Left lung (tissue), 10 donors: ENCODE results near the gene OPHN1. TPM values are rescaled to one million over a fixed set of nuclear protein-coding genes. Genes with fewer than 3 reads are reported as not detected.

Experiments used
- ATAC-seq: fragments of 200-7000 bp; cut with Tn5 transposase; one replicate; pipeline ENCODE4 v1.9.1; 2020; ENCODE audit warnings: moderate library complexity
- DNase-seq, 4 donors: peaks; one replicate each; pipeline ENCODE4 v3.0.0-alpha.2; 2013 to 2020
- H3K27ac ChIP-seq, 2 donors: fragments of 200-600 bp; sonication (generic) in 1 of 2; one replicate each; pipeline versions ENCODE4 v1.5.0 to v1.8.0; 2020 to 2021
- H3K27me3 ChIP-seq, 2 donors: fragments of 200-600 bp; sonication (generic) in 1 of 2; one replicate each; pipeline versions ENCODE4 v1.5.0 to v1.8.0; 2020 to 2021
- H3K36me3 ChIP-seq, 2 donors: fragments of 200-600 bp; sonication (generic) in 1 of 2; one replicate each; pipeline versions ENCODE4 v1.5.0 to v1.8.0; 2020 to 2021
- H3K4me1 ChIP-seq, 2 donors: fragments of 200-600 bp; one replicate each; pipeline ENCODE4 v1.8.0; 2021
- H3K4me3 ChIP-seq, 2 donors: fragments of 200-600 bp; sonication (generic) in 1 of 2; one replicate each; pipeline versions ENCODE4 v1.5.0 to v1.8.0; 2020 to 2021; ENCODE audit warnings: mild to moderate bottlenecking in 1 of 2
- H3K9me3 ChIP-seq, 2 donors: fragments of 200-600 bp; sonication (generic) in 1 of 2; one replicate each; pipeline versions ENCODE4 v1.5.0 to v1.8.0; 2020 to 2021
- intact Hi-C, 2 donors: fragments of 100-400 bp; cut with DNase I; formaldehyde crosslinking; loops; one replicate each; pipeline versions ENCODE4 v1.11.2 to v1.14.2; 2022
- polyA plus RNA-seq, 6 donors: library from polyadenylated mRNA; unstranded; fragments of 120-200 nt; gene quantifications; one replicate each; pipeline ENCODE4 v1.2.1, GENCODE V29; 2013; ENCODE audit not compliant: insufficient read length in 6 of 6
- total RNA-seq, 2 donors: library from RNA; stranded (reverse); fragmentation: NEBNext Ultra II Directional; extraction: Animal tissue kit (Norgen Biotek cat#: 25700); gene quantifications; one replicate each; pipeline ENCODE4 v1.2.1, GENCODE V29; 2021
- TF ChIP-seq, protein P1 (sequence below), 2 donors: fragments of 200-600 bp; sonication (generic) in 1 of 2; IDR thresholded peaks; one replicate each; pipeline versions ENCODE4 v1.5.0 to v1.8.0; 2021; ENCODE audit warnings: antibody characterized with exemption in 2 of 2
- donor health status: DM: no; HTN: yes; CAD: no.
- donor health status: DM: no; HTN: no; CAD: no.

Gene OPHN1
- total and polyA plus RNA-seq, 8 donors: 6.8 to 13.5 (median 11.3) TPM

DNA sequence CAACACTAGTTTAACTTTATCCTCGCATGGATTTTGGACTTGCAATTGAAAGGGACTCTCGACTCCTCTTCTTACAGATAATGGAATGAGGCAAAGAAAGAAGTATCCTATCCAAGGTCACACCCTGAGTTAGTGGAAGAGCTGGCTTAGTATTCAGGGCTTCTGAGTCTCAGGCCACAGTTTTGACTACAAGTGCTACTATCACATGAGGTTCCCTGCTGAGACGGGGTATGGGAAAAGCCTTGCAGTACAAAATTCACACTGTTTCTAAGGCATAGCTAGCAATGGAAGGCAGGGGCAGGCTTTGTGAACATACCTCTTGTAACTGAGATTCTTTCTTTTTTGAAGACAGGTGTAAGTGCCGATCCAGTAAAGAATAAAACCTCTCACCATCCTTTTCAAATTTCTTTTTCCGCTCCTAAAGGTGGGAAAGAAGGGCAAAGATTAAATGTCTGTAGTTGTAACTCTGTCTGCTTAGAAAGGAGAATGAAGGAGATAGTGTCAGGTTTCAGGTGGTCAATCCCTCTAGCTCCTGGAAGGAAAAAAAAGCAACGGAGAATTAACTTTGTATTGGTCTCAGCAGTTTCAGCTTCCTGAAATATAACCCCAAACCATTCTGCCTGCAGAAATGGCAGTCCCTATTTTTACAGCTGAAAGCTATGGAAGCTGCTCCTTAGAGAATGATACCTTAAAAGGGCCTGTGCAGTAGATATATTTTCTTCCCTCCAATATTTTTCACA, 199.0 kb downstream of the OPHN1 start:
- ATAC-seq (no peak), DNase-seq (no peak)
- H3K4me3 ChIP-seq: no peak overlapping the region
- TF ChIP-seq, protein P1, sequence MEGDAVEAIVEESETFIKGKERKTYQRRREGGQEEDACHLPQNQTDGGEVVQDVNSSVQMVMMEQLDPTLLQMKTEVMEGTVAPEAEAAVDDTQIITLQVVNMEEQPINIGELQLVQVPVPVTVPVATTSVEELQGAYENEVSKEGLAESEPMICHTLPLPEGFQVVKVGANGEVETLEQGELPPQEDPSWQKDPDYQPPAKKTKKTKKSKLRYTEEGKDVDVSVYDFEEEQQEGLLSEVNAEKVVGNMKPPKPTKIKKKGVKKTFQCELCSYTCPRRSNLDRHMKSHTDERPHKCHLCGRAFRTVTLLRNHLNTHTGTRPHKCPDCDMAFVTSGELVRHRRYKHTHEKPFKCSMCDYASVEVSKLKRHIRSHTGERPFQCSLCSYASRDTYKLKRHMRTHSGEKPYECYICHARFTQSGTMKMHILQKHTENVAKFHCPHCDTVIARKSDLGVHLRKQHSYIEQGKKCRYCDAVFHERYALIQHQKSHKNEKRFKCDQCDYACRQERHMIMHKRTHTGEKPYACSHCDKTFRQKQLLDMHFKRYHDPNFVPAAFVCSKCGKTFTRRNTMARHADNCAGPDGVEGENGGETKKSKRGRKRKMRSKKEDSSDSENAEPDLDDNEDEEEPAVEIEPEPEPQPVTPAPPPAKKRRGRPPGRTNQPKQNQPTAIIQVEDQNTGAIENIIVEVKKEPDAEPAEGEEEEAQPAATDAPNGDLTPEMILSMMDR (IDR thresholded peaks at IDR 0.05): no peak
- H3K36me3 ChIP-seq: no peaks in the 10 kb centered on the region
- no peaks in the 10 kb centered on the region for H3K9me3 ChIP-seq
- intact Hi-C loops: no loop called here
- H3K4me1 ChIP-seq: no peaks in the 10 kb centered on the region
- H3K27ac ChIP-seq: no peak overlapping the region
- peaks cover 0 to 4% of the 10 kb centered on the region in 2 donors for H3K27me3 ChIP-seq

DNA sequence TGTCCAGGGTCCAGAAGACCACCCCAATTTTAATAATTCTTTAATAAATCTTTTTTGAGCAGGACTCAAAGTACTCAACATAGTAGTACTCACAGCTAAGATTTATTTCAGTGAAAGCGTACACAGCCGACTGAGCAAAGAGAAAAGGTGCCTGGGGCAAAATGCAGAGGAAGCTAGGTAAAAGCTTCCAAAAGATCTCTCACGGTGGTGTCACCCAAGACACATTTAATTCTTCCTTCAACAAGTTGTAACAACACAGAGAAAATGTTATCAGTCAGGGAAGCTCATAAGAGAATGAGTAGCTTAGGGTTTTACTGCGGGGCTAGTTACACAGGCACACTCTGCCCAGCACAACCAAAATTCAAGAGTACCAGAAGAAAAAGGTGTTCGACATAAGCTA, 201.1 kb downstream of the OPHN1 start:
- ATAC-seq: no peak
- H3K9me3 ChIP-seq: no peaks in the 10 kb centered on the region
- DNase-seq: no peak
- TF ChIP-seq, protein P1 (IDR thresholded peaks at IDR 0.05): no peak
- H3K4me3 ChIP-seq: no peak overlapping the region
- no peaks in the 10 kb centered on the region for H3K4me1 ChIP-seq
- H3K27ac ChIP-seq: no peak overlapping the region
- H3K36me3 ChIP-seq: no peaks in the 10 kb centered on the region
- no peaks in the 10 kb centered on the region for H3K27me3 ChIP-seq
- intact Hi-C loops: no loop called here

DNA sequence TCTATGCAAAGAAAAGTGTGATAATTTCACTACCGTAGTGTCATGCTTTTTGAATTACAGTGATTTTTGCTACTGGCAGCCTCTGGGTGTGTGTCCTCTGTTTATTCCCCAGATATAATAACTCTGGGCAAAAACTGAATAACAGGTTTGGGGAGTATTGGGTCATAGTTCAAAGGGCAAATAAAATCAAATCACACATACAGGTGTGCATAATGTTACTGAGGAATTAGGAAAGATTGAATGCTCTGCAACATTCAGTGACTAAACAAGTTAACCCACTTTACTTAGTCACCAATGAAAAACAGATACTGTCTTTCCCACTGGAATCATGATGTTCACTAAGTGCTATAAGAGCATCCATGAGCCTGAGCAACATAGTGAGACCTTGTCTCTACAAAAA, 224.3 kb downstream of the OPHN1 start:
- intact Hi-C loops: no loop called here
- no peak overlapping the region for H3K4me3 ChIP-seq
- no peak overlapping the region for H3K27ac ChIP-seq
- TF ChIP-seq, protein P1 (IDR thresholded peaks at IDR 0.05): no peak
- H3K36me3 ChIP-seq: no peaks in the 10 kb centered on the region
- H3K9me3 ChIP-seq: no peaks in the 10 kb centered on the region
- ATAC-seq (no peak), DNase-seq (no peak)
- H3K4me1 ChIP-seq: no peaks in the 10 kb centered on the region
- H3K27me3 ChIP-seq: no peaks in the 10 kb centered on the region

DNA sequence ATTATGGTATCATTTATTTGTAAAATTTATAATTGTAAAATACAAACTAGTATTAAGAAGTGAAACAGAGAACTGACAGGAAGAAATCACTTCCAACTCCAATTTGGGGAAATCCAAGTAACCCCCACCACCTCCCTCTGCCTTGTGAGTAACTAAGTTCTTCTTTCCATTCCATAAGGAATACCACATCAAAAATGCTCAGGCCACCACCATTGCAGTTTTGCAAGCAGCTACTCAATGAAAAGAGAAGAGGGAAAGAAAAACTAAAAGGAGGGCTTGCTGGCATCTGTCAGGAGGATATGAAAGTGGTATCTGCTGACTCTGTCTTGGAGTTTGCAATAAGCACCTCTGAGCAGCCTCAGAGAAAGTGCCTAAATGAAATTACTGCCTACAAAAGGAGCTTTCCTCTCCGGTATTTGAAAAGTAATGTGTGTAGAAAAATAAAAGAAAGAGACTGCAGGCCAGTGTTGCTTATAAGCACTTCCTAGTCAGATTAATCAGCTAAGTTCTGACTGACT, 228.7 kb downstream of the OPHN1 start:
- DNase-seq (no peak), ATAC-seq (no peak)
- H3K27ac ChIP-seq: no peak overlapping the region
- intact Hi-C loops: no loop called here
- no peaks in the 10 kb centered on the region for H3K36me3 ChIP-seq
- H3K27me3 ChIP-seq: no peaks in the 10 kb centered on the region
- TF ChIP-seq, protein P1 (IDR thresholded peaks at IDR 0.05): no peak
- no peaks in the 10 kb centered on the region for H3K9me3 ChIP-seq
- no peaks in the 10 kb centered on the region for H3K4me1 ChIP-seq
- no peak overlapping the region for H3K4me3 ChIP-seq

DNA sequence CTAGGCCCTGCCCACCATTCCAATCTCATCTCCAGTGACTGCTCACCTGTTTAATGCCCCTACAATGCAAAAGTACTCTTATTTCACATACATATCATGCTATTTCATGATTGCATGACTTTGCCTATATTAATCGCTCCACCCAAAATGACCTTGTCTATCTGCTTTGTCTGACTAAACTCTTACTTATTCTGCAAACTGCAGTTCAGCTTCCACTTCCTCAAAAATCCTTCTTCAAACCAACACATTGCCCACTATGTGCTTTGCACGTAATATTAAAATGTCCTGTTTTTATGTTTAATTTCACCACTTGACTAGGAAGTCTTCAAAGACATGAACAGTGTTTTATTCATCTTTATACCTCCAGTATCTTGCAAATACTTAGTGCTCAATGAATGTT, 229.6 kb downstream of the OPHN1 start:
- Histone ChIP-seq H3K27me3 (no peaks in the 10 kb centered on the region), H3K4me3 (no peak overlapping the region), H3K9me3 (no peaks in the 10 kb centered on the region), H3K4me1 (no peaks in the 10 kb centered on the region), H3K36me3 (no peaks in the 10 kb centered on the region), H3K27ac (no peak overlapping the region)
- TF ChIP-seq, protein P1 (IDR thresholded peaks at IDR 0.05): no peak
- intact Hi-C loops: no loop called here
- ATAC-seq (no peak), DNase-seq (no peak)
